ENCODE data around the gene RNF217. TPM values are rescaled to one million over a fixed set of nuclear protein-coding genes. Genes with fewer than 3 reads are reported as not detected.
A peak's percentile ranks its signal among the peaks of the same experiment; 100 is the strongest.

Gene RNF217
- total RNA-seq, 1 donor from 2014 or later: 26.5 TPM

- DNase-seq (ENCODE audit: low spot score): no peak
These were observed 133.5 kb downstream of the RNF217 start for GRCh38 chr6:125095580-125096301.

GRCh38 chr6:125097186-125097585, 134.9 kb downstream of the RNF217 start:
- no peak for DNase-seq (ENCODE audit: low spot score)

GRCh38 chr6:125098253-125098652, 136.0 kb downstream of the RNF217 start:
- DNase-seq (ENCODE audit: low spot score): no peak

- peak; percentile 64 for DNase-seq (ENCODE audit: low spot score)
These were observed 137.2 kb downstream of the RNF217 start for GRCh38 chr6:125099211-125100073.

- no peak for DNase-seq (ENCODE audit: low spot score)
These were observed 137.9 kb downstream of the RNF217 start for GRCh38 chr6:125100074-125100652.

GRCh38 chr6:125101128-125101527, 138.9 kb downstream of the RNF217 start:
- DNase-seq (ENCODE audit: low spot score): no peak

GRCh38 chr6:125101631-125102030, 139.4 kb downstream of the RNF217 start:
- DNase-seq (ENCODE audit: low spot score): no peak

GRCh38 chr6:125102411-125102810, 140.2 kb downstream of the RNF217 start:
- DNase-seq (ENCODE audit: low spot score): no peak

GRCh38 chr6:125102891-125103290, 140.7 kb downstream of the RNF217 start:
- no peak for DNase-seq (ENCODE audit: low spot score)

- DNase-seq (ENCODE audit: low spot score): no peak
These were observed 142.2 kb downstream of the RNF217 start for GRCh38 chr6:125104425-125104824.

- DNase-seq (ENCODE audit: low spot score): no peak
These were observed 144.8 kb downstream of the RNF217 start for GRCh38 chr6:125107048-125107447.

GRCh38 chr6:125107896-125108295, 145.7 kb downstream of the RNF217 start:
- DNase-seq (ENCODE audit: low spot score): no peak

GRCh38 chr6:125110056-125110455, 147.8 kb downstream of the RNF217 start:
- DNase-seq (ENCODE audit: low spot score): no peak

- DNase-seq (ENCODE audit: low spot score): no peak
These were observed 149.2 kb downstream of the RNF217 start for GRCh38 chr6:125111219-125111983.

- no peak for DNase-seq (ENCODE audit: low spot score)
These were observed 150.7 kb downstream of the RNF217 start for GRCh38 chr6:125112934-125113333.

- no peak for DNase-seq (ENCODE audit: low spot score)
These were observed 152.1 kb downstream of the RNF217 start for GRCh38 chr6:125114248-125114858.

GRCh38 chr6:125116170-125116569, 153.9 kb downstream of the RNF217 start:
- DNase-seq (ENCODE audit: low spot score): no peak

GRCh38 chr6:125116710-125117109, 154.5 kb downstream of the RNF217 start:
- no peak for DNase-seq (ENCODE audit: low spot score)

- no peak for DNase-seq (ENCODE audit: low spot score)
These were observed 155.6 kb downstream of the RNF217 start for GRCh38 chr6:125117818-125118217.

- DNase-seq (ENCODE audit: low spot score): no peak
These were observed 157.9 kb downstream of the RNF217 start for GRCh38 chr6:125120054-125120590.

- DNase-seq (ENCODE audit: low spot score): no peak
These were observed 159.7 kb downstream of the RNF217 start for GRCh38 chr6:125121894-125122293.
